Measurements from ENCODE around the gene FHIT. TPM values are rescaled to one million over a fixed set of nuclear protein-coding genes. Genes with fewer than 3 reads are reported as not detected.

FHIT gene
- total RNA-seq, 1 experiment from 2014 or later = 20.1 TPM

GRCh38 chr3:60847791-60848190 is 403.5 kb downstream of the FHIT start:
- no peak overlapping the region for H3K4me3 Mint-ChIP-seq (ENCODE audit: unreplicated experiment)
- no peaks in the 10 kb centered on the region for H3K27me3 Mint-ChIP-seq (ENCODE audit: insufficient read depth, unreplicated experiment)
- no peak overlapping the region for H3K27ac Mint-ChIP-seq (ENCODE audit: low read depth, unreplicated experiment)
- no peaks in the 10 kb centered on the region for H3K9me3 Mint-ChIP-seq (ENCODE audit: unreplicated experiment)
- TF ChIP-seq CTCF (IDR thresholded peaks at IDR 0.05; ENCODE audit: unreplicated experiment) = no peak
- intact Hi-C loops (cut with micrococcal nuclease) = no loop called here
- DNase-seq (ENCODE audit: unreplicated experiment) = no peak
- no peaks in the 10 kb centered on the region for H3K36me3 Mint-ChIP-seq (ENCODE audit: insufficient read depth, unreplicated experiment)
- no TSS peak for BruUV-seq (replicated peaks)
- no peaks in the 10 kb centered on the region for H3K4me1 Mint-ChIP-seq (ENCODE audit: insufficient read depth, unreplicated experiment)
- ChIA-PET POLR2A (interaction anchor here (0.6 kb wide), 1 partner anchor 423 kb away, joined by 3 read pairs; no protein-coding TSS in a partner anchor), CTCF (no interaction called here)

- Mint-ChIP-seq H3K4me1 (ENCODE audit: insufficient read depth, unreplicated experiment) (peaks cover 4% of the 10 kb centered on the region), H3K27me3 (ENCODE audit: insufficient read depth, unreplicated experiment) (no peaks in the 10 kb centered on the region), H3K36me3 (ENCODE audit: insufficient read depth, unreplicated experiment) (no peaks in the 10 kb centered on the region), H3K27ac (ENCODE audit: low read depth, unreplicated experiment) (no peak overlapping the region), H3K4me3 (ENCODE audit: unreplicated experiment) (no peak overlapping the region), H3K9me3 (ENCODE audit: unreplicated experiment) (no peaks in the 10 kb centered on the region)
- no peak for TF ChIP-seq CTCF (IDR thresholded peaks at IDR 0.05; ENCODE audit: unreplicated experiment)
- POLR2A ChIA-PET = no interaction called here
- CTCF ChIA-PET = no interaction called here
- no peak for DNase-seq (ENCODE audit: unreplicated experiment)
- BruUV-seq (replicated peaks) = no TSS peak
- intact Hi-C loops (cut with micrococcal nuclease) = no loop called here
These were observed 407.0 kb downstream of the FHIT start for GRCh38 chr3:60844256-60844655.

- no peaks in the 10 kb centered on the region for H3K9me3 Mint-ChIP-seq (ENCODE audit: unreplicated experiment)
- POLR2A ChIA-PET = no interaction called here
- DNase-seq (ENCODE audit: unreplicated experiment) = peak; percentile 43
- intact Hi-C loops (cut with micrococcal nuclease) = no loop called here
- H3K4me1 Mint-ChIP-seq (ENCODE audit: insufficient read depth, unreplicated experiment) = peaks cover 4% of the 10 kb centered on the region
- CTCF ChIA-PET = no interaction called here
- TF ChIP-seq CTCF (IDR thresholded peaks at IDR 0.05; ENCODE audit: unreplicated experiment) = no peak
- H3K4me3 Mint-ChIP-seq (ENCODE audit: unreplicated experiment) = no peak overlapping the region
- no peaks in the 10 kb centered on the region for H3K27me3 Mint-ChIP-seq (ENCODE audit: insufficient read depth, unreplicated experiment)
- BruUV-seq (replicated peaks) = no TSS peak
- no peaks in the 10 kb centered on the region for H3K36me3 Mint-ChIP-seq (ENCODE audit: insufficient read depth, unreplicated experiment)
- H3K27ac Mint-ChIP-seq (ENCODE audit: low read depth, unreplicated experiment) = peak overlapping the region; percentile 54
These were observed 409.9 kb downstream of the FHIT start for GRCh38 chr3:60841355-60841754.

- Mint-ChIP-seq H3K4me3 (ENCODE audit: unreplicated experiment) (no peak overlapping the region), H3K9me3 (ENCODE audit: unreplicated experiment) (no peaks in the 10 kb centered on the region), H3K4me1 (ENCODE audit: insufficient read depth, unreplicated experiment) (peaks cover 4% of the 10 kb centered on the region), H3K27ac (ENCODE audit: low read depth, unreplicated experiment) (no peak overlapping the region), H3K36me3 (ENCODE audit: insufficient read depth, unreplicated experiment) (no peaks in the 10 kb centered on the region), H3K27me3 (ENCODE audit: insufficient read depth, unreplicated experiment) (no peaks in the 10 kb centered on the region)
- CTCF ChIA-PET = interaction anchor here (0.6 to 0.7 kb wide), 2 partner anchors 93 to 1237 kb away, joined by 3 read pairs; no protein-coding TSS in a partner anchor
- no peak for TF ChIP-seq CTCF (IDR thresholded peaks at IDR 0.05; ENCODE audit: unreplicated experiment)
- intact Hi-C loops (cut with micrococcal nuclease) = loop anchor here (10.0 kb wide), 1 partner anchor 886 kb away; no protein-coding TSS in a partner anchor
- DNase-seq (ENCODE audit: unreplicated experiment) = no peak
- POLR2A ChIA-PET = interaction anchor here (0.7 kb wide), 1 partner anchor 1737 kb away, joined by 3 read pairs; no protein-coding TSS in a partner anchor
- no TSS peak for BruUV-seq (replicated peaks)
These were observed 412.0 kb downstream of the FHIT start for GRCh38 chr3:60839246-60839645.

Measured in MCF 10A (cell line).